CD4-positive, alpha-beta T cell treated with Interleukin-6 at 100 ng/mL for 8 hours (primary cell): ENCODE results near the gene NHLRC1.

ENCODE experiments used
- DNase-seq: peaks from one replicate; pipeline ENCODE4 v3.0.0-alpha.2; 2020; ENCODE audit warnings: mixed read lengths, low spot score

The NHLRC1 gene

GRCh38 chr6:18081025-18081668, 41.3 kb downstream of the NHLRC1 start:
- DNase-seq: no peak

- no peak for DNase-seq
Measured at GRCh38 chr6:18080544-18080943, 41.9 kb downstream of the NHLRC1 start.

DNA sequence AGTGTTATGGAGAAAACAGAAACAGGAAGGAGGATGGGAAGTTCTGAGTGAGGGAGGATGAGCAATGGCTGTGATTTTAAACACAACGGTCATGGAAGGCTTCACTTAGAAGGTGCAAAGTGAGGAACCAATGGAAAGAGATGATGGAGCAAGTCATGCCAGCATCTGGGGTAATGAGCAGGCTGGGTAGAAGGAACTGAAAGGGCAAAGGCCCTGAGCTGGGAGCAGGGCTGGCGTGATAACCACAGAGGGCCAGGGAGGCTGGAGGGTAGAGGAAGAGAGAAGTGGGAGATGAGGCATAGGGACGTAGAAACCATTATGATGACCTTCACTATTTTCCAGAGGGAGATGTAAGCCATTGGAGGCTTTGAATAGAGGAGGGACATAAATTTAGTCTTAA, 43.6 kb downstream of the NHLRC1 start:
- DNase-seq: no peak

GRCh38 chr6:18076231-18076630, 46.2 kb downstream of the NHLRC1 start:
- no peak for DNase-seq

DNA sequence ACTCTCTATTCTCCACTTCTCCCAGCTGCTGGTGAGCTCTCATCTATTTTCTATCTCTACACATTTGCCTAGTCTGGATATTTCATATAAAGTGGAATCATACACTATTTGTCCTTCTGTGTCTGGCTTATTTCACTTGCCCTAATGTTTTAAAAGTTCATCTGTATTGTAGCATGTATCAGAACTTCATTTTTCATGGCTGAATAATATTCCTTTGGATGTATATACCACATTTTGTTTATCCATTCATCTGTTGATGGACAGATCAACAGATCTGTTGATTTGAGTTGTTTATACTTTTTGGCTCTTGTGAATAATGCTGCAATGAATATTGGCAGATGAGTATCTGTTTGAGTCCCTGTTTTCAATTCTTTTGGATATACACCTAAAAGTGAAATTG, 49.6 kb downstream of the NHLRC1 start:
- DNase-seq: no peak

DNA sequence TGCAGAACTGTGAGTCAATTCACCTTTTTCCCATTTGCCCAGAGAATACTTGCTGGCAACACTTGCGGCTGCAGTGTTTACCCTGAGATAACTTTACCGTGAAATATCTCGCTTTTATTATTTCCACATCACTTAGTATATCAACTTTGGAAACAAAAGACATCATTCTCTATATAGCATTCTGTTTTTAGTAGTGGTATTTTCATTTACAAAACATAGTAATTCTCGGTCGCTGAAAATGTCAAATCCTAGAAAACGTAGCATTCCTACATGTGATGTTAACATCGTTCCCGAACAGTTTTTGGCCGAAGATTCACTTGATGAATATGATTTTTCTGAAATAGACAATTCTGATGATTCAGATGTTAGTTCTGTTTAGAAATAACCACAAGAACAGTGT, 52.0 kb downstream of the NHLRC1 start:
- no peak for DNase-seq
